HG03060 (cell line): ENCODE results near the gene REX1BD.
"Not testable (repeated sequence)": the region's sequence is repeated elsewhere in the genome, so short reads cannot be mapped to it uniquely, and the experiment has no call there.

Experiments
- ATAC-seq: cut with Tn5 transposase; IDR thresholded peaks from one replicate; pipeline ENCODE4 v1.9.1; 2021; ENCODE audit warnings: low read depth, moderate number of reproducible peaks; ENCODE audit not compliant: unreplicated experiment

REX1BD gene

GRCh38 chr19:18576383-18576782 lies 12.2 kb upstream of the REX1BD start:
- no peak for ATAC-seq

- ATAC-seq: no peak
These were observed 11.2 kb upstream of the REX1BD start for GRCh38 chr19:18577365-18577914.

- ATAC-seq: no peak
These were observed 8.3 kb upstream of the REX1BD start for GRCh38 chr19:18580311-18580710.

- ATAC-seq: no peak
These were observed 2.3 kb upstream of the REX1BD start for GRCh38 chr19:18586306-18586705.

DNA sequence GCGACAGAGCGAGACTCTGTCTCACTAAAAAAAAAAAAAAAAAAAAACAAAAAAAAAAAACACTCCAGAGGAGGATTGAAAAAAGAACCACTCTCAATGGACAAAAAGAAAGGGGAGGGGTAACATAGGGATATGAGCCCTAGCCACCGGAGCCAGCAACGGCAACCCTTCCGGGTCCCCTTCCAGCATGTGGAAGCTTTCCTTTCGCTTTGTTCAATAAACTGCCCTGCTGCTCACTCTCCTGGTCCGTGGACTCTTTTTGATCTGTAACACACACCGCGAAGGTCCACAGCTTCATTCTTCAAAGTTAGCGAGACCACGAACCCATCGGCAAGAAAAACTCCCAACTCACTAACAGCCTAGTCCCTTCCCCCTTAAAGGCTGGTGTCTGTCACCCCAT lies 1.0 kb upstream of the REX1BD start:
- ATAC-seq: no peak

DNA sequence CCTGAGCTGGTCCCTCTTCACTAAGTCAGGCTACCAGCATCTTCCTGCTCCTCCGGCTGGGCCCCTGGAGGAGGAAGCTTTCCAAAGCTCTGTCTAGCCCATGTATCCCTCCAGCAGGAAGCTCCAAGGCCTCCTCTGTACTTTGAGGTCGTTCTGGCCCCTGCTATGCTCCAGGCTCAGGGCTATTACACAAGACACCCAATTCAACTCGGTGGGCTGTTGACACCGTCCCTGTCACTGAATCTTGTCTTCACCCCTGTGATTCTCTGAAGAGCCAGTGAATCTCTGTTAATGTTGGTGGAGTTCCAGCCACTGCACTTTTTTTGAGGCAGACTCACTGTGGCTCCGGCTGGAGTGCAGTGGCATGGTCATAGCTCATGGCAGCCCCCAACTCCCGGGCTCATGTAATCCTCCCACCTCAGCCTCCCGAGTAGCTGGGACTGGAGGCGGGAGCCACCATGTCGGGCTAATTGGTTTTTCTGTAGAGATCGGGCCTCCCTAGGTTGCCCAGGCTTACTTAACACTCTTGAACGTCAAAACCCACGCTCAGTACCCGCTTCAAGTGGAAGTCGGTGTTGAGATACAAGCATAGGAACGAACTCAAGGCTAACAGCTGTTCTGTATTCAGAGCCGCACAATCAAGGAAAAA lies 512 bp upstream of the REX1BD start:
- no peak for ATAC-seq

DNA sequence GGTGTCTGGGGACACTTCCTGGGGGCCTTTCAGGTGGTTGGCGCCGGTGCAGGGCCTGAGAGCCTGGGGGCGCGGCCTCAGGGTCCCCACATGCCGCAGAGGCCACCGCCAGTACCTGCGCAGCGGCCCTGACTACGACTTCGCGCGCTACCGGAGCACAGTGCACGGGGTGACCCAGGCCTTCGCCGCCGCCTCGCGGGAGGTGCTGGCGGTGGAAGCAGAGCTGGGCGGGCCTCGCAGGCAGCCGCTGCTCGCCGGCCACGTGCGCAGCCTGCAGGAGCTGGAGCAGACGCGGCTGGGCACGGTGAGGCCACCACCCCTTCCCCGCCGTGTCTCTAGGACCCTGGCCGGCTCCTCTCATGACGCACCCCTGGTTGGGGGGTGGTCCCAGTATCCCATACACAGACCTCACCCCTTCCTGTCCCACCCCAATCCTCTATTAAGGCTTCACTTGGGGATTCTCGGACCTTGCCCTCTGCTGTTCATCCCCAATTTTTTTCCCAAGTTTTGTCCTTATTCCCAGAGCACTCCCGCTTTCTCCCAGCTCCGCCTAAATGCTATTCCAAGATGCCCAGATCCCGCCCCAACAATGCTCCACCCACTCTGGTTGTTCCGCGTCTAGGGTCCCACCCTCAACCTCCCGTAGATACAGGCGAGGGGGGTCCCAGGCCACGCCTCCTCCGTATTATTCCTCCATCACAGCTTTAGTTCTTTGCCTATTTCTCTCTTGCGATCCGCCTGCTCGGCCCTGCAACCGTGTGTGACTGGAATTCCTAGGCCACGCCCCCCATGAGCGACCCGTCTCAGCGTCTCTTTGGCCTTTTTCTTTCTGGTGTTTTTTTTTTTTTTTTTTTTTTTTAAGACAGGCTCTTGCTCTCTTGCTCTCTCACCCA lies 1.0 kb downstream of the REX1BD start:
- ATAC-seq: peak; percentile 13

GRCh38 chr19:18590273-18591272 lies 2.0 kb downstream of the REX1BD start:
- ATAC-seq: no peak

- ATAC-seq: no peak
These were observed 3.3 kb downstream of the REX1BD start for GRCh38 chr19:18591735-18592385.

GRCh38 chr19:18592732-18593131 lies 4.1 kb downstream of the REX1BD start:
- not testable (repeated sequence) for ATAC-seq

DNA sequence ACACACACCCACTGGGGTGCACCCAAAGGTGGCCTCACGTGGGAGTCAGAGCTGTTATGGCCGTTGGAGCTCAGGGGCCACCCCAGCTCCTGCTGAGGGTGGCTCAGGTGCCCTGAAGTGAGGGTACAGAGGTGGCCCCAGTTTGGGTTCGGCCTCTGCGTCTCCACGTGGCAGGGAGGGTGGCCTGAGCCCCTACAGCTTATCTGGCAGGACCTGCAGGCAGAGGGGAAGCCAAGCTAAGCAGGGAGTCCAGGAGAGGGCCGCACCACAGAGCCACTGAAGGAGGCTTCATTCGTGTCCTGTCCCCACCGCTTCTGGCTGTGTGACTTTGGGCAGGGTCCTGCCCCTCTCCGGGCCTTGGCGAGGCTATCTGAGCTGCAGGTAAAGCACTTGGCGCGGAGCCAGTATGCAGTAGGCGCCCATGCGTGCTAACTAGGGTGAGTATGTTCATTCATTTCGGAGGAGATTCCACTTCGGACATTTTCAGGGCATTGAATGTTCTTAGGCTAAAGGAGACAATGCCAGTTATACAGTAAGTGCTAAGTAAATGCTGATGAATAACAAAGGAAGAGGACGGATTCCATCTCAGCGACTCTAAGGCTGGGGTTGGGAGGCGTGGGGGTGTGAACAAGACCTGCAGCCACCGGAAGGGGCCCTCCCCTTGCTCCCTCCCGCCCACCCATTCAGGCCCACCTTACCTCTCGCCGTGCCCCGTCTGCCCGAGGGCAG lies 4.9 kb downstream of the REX1BD start:
- ATAC-seq: no peak

- no peak for ATAC-seq
These were observed 5.7 kb downstream of the REX1BD start for GRCh38 chr19:18594096-18594823.

DNA sequence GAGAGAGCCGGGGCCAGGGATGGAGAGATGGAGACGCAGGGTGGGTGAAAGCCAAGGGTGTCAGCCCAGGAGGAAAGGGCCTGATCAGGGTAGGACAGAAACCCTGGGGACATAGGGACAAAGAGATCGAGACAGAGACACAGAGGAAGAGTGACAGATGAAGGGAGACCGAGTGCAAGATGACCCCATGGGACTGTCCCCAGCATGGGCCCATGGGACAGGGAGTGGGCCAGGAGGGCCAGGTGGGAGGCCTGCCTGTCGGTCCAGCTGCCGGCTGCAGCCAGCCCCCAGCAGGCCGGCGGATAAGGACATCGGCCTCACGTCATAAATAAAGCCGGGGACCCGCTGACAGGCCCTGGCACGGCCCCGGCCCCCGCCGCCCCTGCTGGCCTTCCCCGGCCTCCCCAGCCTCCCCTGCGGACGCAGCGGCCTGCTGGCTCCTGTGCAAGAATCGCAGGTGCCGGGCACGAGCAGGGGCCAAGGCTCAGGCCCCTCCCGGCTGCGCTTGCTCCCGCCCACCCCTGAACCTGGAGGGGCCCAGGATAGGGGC lies 6.3 kb downstream of the REX1BD start:
- ATAC-seq: no peak

DNA sequence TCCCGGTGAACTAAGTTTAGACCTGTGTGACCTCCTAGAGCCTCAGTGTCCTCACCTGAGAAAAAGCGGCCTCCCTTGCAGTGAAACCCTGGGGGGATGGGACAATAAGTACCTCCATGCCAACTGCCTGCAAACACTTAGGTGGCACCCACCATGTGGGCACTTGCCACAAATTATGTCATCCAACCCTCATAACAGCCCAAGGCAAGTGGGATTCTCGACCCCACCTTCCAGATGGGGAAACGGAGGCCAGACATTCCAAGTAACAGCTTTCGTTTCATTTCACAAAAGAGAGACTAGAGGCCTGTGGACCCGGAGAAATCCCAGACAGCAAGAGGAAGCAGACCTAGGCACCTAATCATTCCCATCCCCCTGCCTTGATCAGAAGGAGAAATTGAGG lies 6.9 kb downstream of the REX1BD start:
- no peak for ATAC-seq

- no peak for ATAC-seq
These were observed 8.2 kb downstream of the REX1BD start for GRCh38 chr19:18596752-18597157.

GRCh38 chr19:18597809-18598660 lies 9.4 kb downstream of the REX1BD start:
- ATAC-seq: no peak

DNA sequence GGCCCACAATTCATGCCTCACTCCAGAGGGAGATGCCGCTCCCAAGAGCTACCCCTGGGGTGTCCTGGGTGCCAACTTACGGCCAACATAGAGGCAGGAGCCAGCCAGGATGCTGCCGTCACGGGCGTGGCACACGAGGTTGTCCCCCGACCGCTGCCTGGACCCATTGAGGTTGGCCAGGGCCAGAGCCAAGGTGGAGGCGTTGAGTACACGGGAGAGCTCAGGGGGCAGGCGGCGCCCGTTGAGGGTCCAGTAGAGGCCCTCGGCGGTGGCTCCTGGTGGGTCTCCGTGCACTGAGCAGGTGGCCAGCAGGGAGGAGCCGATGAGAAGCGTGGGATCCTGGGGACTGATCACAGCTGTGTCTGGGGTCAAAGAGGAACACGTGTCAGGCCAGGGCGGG lies 10.9 kb downstream of the REX1BD start:
- no peak for ATAC-seq
